Spleen (tissue), 11 donors: ENCODE measurements around the gene SPATA2. TPM values are rescaled to one million over a fixed set of nuclear protein-coding genes. Genes with fewer than 3 reads are reported as not detected.

Source experiments
- DNase-seq: peaks from one replicate; pipeline ENCODE4 v3.0.0-alpha.2; 2020
- H3K27ac ChIP-seq, 8 donors: fragments of 200-600 bp; sonication (generic) in 7 of 8; 1 replicate in 4 of 8; 2 replicates in 4 of 8; pipeline versions ENCODE4 v1.5.0 to v1.8.0; 2016 to 2021; ENCODE audit warnings: inconsistent platforms in 4 of 8, mild to moderate bottlenecking in 4 of 8, moderate library complexity in 1 of 8
- H3K27me3 ChIP-seq, 7 donors: fragments of 200-600 bp; sonication (generic) in 6 of 7; replicated peaks in 1 of 7; 1 replicate in 4 of 7; 2 replicates in 3 of 7; pipeline versions ENCODE4 v1.5.0 to v1.8.0; 2016 to 2021; ENCODE audit warnings: inconsistent platforms in 3 of 7, mild to moderate bottlenecking in 1 of 7
- H3K36me3 ChIP-seq, 6 donors: fragments of 200-600 bp; sonication (generic) in 5 of 6; 1 replicate in 4 of 6; 2 replicates in 2 of 6; pipeline versions ENCODE4 v1.5.0 to v1.8.0; 2016 to 2021; ENCODE audit warnings: inconsistent platforms in 2 of 6
- H3K4me1 ChIP-seq, 6 donors: fragments of 200-600 bp; sonication (generic) in 5 of 6; 1 replicate in 3 of 6; 2 replicates in 3 of 6; pipeline versions ENCODE4 v1.5.0 to v1.8.0; 2016 to 2021; ENCODE audit warnings: inconsistent platforms in 3 of 6
- H3K4me3 ChIP-seq, 8 donors: fragments of 200-600 bp; sonication (generic) in 7 of 8; 1 replicate in 4 of 8; 2 replicates in 4 of 8; pipeline versions ENCODE4 v1.5.0 to v1.8.0; 2016 to 2021; ENCODE audit warnings: inconsistent platforms in 4 of 8, mild to moderate bottlenecking in 4 of 8, moderate library complexity in 2 of 8
- H3K9me3 ChIP-seq, 8 donors: fragments of 200-600 bp; sonication (generic) in 7 of 8; 1 replicate in 4 of 8; 2 replicates in 4 of 8; pipeline versions ENCODE4 v1.5.0 to v1.8.0; 2016 to 2021; ENCODE audit warnings: inconsistent platforms in 4 of 8
- CTCF ChIP-seq, 11 experiments: fragments of 200-600 bp in 7 of 11; fragments of 450-650 bp in 4 of 11; sonication (generic) in 4 of 11; IDR thresholded peaks in 8 of 11; conservative IDR thresholded peaks in 3 of 11; 1 replicate in 7 of 11; 2 replicates in 4 of 11; pipeline versions ENCODE4 v1.4.0 to v1.8.0; 2016 to 2021; ENCODE audit warnings: antibody characterized with exemption in 11 of 11, inconsistent platforms in 4 of 11, mild to moderate bottlenecking in 1 of 11
- POLR2A ChIP-seq, 3 donors: fragments of 450-650 bp; IDR thresholded peaks; one replicate each; pipeline ENCODE4 v1.5.1; 2017; ENCODE audit warnings: antibody characterized with exemption in 3 of 3, mild to moderate bottlenecking in 1 of 3
- POLR2AphosphoS5 ChIP-seq, 3 donors: sonication (generic); formaldehyde crosslinking; IDR thresholded peaks; one replicate each; pipeline ENCODE4 v1.5.1; 2017; ENCODE audit warnings: antibody characterized with exemption in 3 of 3
- WGBS, 5 donors: extraction: QIAGEN DNeasy Blood & Tissue Kit in 3 of 5; methylation state at CpG; one replicate each; pipeline versions ENCODE4 v1.1.5 to v1.1.7; 2013 to 2018; 5-methylcytosine and 5-hydroxymethylcytosine counted together
- intact Hi-C: fragments of 100-400 bp; cut with DNase I; formaldehyde crosslinking; loops from one replicate; pipeline ENCODE4 v1.15.0; 2023; ENCODE audit warnings: low total_unique reads
- polyA plus RNA-seq, 3 donors: library from polyadenylated mRNA; stranded (reverse); fragments of 200-250 nt; gene quantifications; one replicate each; pipeline ENCODE4 v1.2.1, GENCODE V29; 2013
- total RNA-seq, 7 donors: library from RNA; depleted of rRNA in 3 of 7; stranded (reverse); fragments of >200 nt in 3 of 7; fragmentation: NEBNext Ultra II Directional in 4 of 7; extraction: Animal tissue kit (Norgen Biotek cat#: 25700) in 4 of 7; gene quantifications; one replicate each; pipeline versions ENCODE4 v1.1.0 to v1.2.1, GENCODE V29; 2016 to 2021
- donor health status: healthy with polysubstance abuse.
- donor health status: DM: no; HTN: no; CAD: no; lungs with moderate emphysema.
- donor health status: DM: no; HTN: no; CAD: no.
- donor health status: Bipolar disorder and iron deficiency.
- donor health status: healthy.
- donor health status: DM: no; HTN: no; CAD: no.
- donor health status: DM: yes; HTN: yes; CAD: no.

SPATA2 gene
- total and polyA plus RNA-seq, 10 donors = 2.9 to 33.2 (median 13.7) TPM

- Histone ChIP-seq H3K4me1 (no peaks in the 10 kb centered on the region), H3K27ac (no peak overlapping the region), H3K9me3 (no peaks in the 10 kb centered on the region), H3K36me3 (peaks cover 7 to 100% (median 75%) of the 10 kb centered on the region in 6 donors), H3K4me3 (no peak overlapping the region), H3K27me3 (no peaks in the 10 kb centered on the region)
- WGBS, 5 donors = 76 to 98% (median 92%) methylated on average over 3 of the region's 3 CpGs
- intact Hi-C loops = no loop called here
- TF ChIP-seq CTCF (IDR thresholded peaks at IDR 0.05 in 8 of 11, conservative IDR thresholded peaks at IDR 0.05 in 3 of 11) = no peak
- no peak for TF ChIP-seq POLR2A (IDR thresholded peaks at IDR 0.05)
- no peak for TF ChIP-seq POLR2AphosphoS5 (IDR thresholded peaks at IDR 0.05)
- no peak for DNase-seq
Measured at GRCh38 chr20:49880177-49880576, 35.2 kb downstream of the SPATA2 start.

GRCh38 chr20:49878977-49879376 lies 36.4 kb downstream of the SPATA2 start:
- intact Hi-C loops = no loop called here
- Histone ChIP-seq H3K9me3 (no peaks in the 10 kb centered on the region), H3K27ac (no peak overlapping the region), H3K27me3 (no peaks in the 10 kb centered on the region), H3K4me1 (no peaks in the 10 kb centered on the region), H3K36me3 (peaks cover 7 to 100% (median 75%) of the 10 kb centered on the region in 6 donors), H3K4me3 (no peak overlapping the region)
- TF ChIP-seq CTCF (IDR thresholded peaks at IDR 0.05 in 8 of 11, conservative IDR thresholded peaks at IDR 0.05 in 3 of 11) (no peak), POLR2AphosphoS5 (IDR thresholded peaks at IDR 0.05) (no peak), POLR2A (IDR thresholded peaks at IDR 0.05) (no peak)
- DNase-seq = no peak
- 89 to 100% (median 96%) methylated on average over 1 of the region's 1 CpG for WGBS, 5 donors

- Histone ChIP-seq H3K27ac (no peak overlapping the region), H3K4me1 (no peaks in the 10 kb centered on the region), H3K36me3 (peaks cover 4 to 100% (median 69%) of the 10 kb centered on the region in 6 donors), H3K4me3 (no peak overlapping the region), H3K9me3 (no peaks in the 10 kb centered on the region), H3K27me3 (no peaks in the 10 kb centered on the region)
- WGBS, 5 donors = 78 to 97% (median 88%) methylated on average over 4 of the region's 4 CpGs
- intact Hi-C loops = no loop called here
- no peak for TF ChIP-seq POLR2A (IDR thresholded peaks at IDR 0.05)
- no peak for TF ChIP-seq CTCF (IDR thresholded peaks at IDR 0.05 in 8 of 11, conservative IDR thresholded peaks at IDR 0.05 in 3 of 11)
- TF ChIP-seq POLR2AphosphoS5 (IDR thresholded peaks at IDR 0.05) = no peak
- no peak for DNase-seq
Measured at GRCh38 chr20:49877386-49877921, 37.9 kb downstream of the SPATA2 start.

- TF ChIP-seq POLR2AphosphoS5 (IDR thresholded peaks at IDR 0.05) (no peak), POLR2A (IDR thresholded peaks at IDR 0.05) (no peak), CTCF (IDR thresholded peaks at IDR 0.05 in 8 of 11, conservative IDR thresholded peaks at IDR 0.05 in 3 of 11) (no peak)
- no peak for DNase-seq
- intact Hi-C loops = no loop called here
- H3K4me3 ChIP-seq = no peak overlapping the region
- H3K9me3 ChIP-seq = no peaks in the 10 kb centered on the region
- H3K4me1 ChIP-seq = no peaks in the 10 kb centered on the region
- peaks cover 4 to 100% (median 57%) of the 10 kb centered on the region in 6 donors for H3K36me3 ChIP-seq
- no peak overlapping the region for H3K27ac ChIP-seq
- no peaks in the 10 kb centered on the region for H3K27me3 ChIP-seq
- WGBS, 5 donors = 87 to 96% (median 89%) methylated on average over 6 of the region's 6 CpGs
Measured at GRCh38 chr20:49874696-49875095, 40.6 kb downstream of the SPATA2 start.
